ENCODE results near the gene SPINK8. TPM values are rescaled to one million over a fixed set of nuclear protein-coding genes. Genes with fewer than 3 reads are reported as not detected.

The SPINK8 gene
- total RNA-seq, 1 donor from 2014 or later: not detected

DNA sequence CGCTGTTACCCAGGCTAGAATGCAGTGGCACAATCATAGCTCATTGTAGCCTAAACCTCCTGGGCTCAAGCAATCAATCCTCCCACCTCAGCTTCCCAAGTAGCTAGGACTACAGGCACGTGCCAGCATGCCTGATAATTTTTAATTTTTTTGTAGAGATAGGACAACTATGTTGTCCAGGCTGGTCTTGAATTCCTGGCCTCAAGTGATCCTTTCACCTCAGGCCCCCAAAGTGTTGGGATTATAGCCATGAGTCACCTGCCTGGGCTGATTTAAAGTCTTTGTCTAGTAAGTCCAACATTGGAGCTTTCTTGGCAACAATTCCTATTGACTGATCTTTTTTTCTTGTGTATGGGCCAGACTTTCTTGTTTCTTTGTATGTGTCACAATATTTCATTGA, 28.1 kb downstream of the SPINK8 start:
- TF ChIP-seq CTCF (IDR thresholded peaks at IDR 0.05): no peak
- H3K36me3 Mint-ChIP-seq (ENCODE audit: unreplicated experiment): peaks cover 10% of the 10 kb centered on the region
- H3K4me1 Mint-ChIP-seq (ENCODE audit: unreplicated experiment): peaks cover 17% of the 10 kb centered on the region
- H3K27me3 Mint-ChIP-seq (ENCODE audit: unreplicated experiment): peaks cover 42% of the 10 kb centered on the region
- no peak for DNase-seq (ENCODE audit: extremely low spot score, unreplicated experiment)
- H3K4me3 Mint-ChIP-seq (ENCODE audit: unreplicated experiment): no peak overlapping the region
- H3K27ac Mint-ChIP-seq (ENCODE audit: unreplicated experiment): no peak overlapping the region
- H3K9me3 Mint-ChIP-seq (ENCODE audit: unreplicated experiment): peaks cover 28% of the 10 kb centered on the region

- Mint-ChIP-seq H3K27me3 (ENCODE audit: unreplicated experiment) (peaks cover 25% of the 10 kb centered on the region), H3K4me3 (ENCODE audit: unreplicated experiment) (peak overlapping the region; percentile 94), H3K4me1 (ENCODE audit: unreplicated experiment) (peaks cover 30% of the 10 kb centered on the region), H3K36me3 (ENCODE audit: unreplicated experiment) (peaks cover 16% of the 10 kb centered on the region), H3K27ac (ENCODE audit: unreplicated experiment) (no peak overlapping the region), H3K9me3 (ENCODE audit: unreplicated experiment) (peaks cover 28% of the 10 kb centered on the region)
- DNase-seq (ENCODE audit: extremely low spot score, unreplicated experiment): no peak
- TF ChIP-seq CTCF (IDR thresholded peaks at IDR 0.05): no peak
These were observed 30.4 kb downstream of the SPINK8 start for GRCh38 chr3:48303021-48303420.

DNA sequence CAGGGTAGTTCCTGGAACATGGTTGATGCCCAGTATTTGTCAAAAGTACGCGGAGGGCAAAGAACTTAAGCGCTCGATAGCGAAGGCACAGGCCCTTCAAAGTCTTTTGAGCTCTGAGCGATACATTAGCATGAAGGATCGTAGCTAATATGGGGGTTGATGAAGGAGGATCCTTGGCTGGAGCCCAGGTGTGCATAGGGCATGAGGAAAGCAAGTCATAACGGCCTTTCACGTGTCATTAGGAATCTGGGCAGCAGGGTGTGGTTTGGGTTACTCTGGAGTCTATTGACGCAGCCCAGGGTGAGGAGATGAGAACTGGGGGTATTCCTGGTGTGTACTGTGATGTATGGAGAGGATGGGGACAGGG, 31.7 kb downstream of the SPINK8 start:
- peaks cover 30% of the 10 kb centered on the region for H3K4me1 Mint-ChIP-seq (ENCODE audit: unreplicated experiment)
- H3K27me3 Mint-ChIP-seq (ENCODE audit: unreplicated experiment): peaks cover 15% of the 10 kb centered on the region
- TF ChIP-seq CTCF (IDR thresholded peaks at IDR 0.05): no peak
- no peak for DNase-seq (ENCODE audit: extremely low spot score, unreplicated experiment)
- peaks cover 28% of the 10 kb centered on the region for H3K9me3 Mint-ChIP-seq (ENCODE audit: unreplicated experiment)
- H3K4me3 Mint-ChIP-seq (ENCODE audit: unreplicated experiment): peak overlapping the region; percentile 94
- H3K27ac Mint-ChIP-seq (ENCODE audit: unreplicated experiment): peak overlapping the region; percentile 72
- H3K36me3 Mint-ChIP-seq (ENCODE audit: unreplicated experiment): peaks cover 24% of the 10 kb centered on the region

DNA sequence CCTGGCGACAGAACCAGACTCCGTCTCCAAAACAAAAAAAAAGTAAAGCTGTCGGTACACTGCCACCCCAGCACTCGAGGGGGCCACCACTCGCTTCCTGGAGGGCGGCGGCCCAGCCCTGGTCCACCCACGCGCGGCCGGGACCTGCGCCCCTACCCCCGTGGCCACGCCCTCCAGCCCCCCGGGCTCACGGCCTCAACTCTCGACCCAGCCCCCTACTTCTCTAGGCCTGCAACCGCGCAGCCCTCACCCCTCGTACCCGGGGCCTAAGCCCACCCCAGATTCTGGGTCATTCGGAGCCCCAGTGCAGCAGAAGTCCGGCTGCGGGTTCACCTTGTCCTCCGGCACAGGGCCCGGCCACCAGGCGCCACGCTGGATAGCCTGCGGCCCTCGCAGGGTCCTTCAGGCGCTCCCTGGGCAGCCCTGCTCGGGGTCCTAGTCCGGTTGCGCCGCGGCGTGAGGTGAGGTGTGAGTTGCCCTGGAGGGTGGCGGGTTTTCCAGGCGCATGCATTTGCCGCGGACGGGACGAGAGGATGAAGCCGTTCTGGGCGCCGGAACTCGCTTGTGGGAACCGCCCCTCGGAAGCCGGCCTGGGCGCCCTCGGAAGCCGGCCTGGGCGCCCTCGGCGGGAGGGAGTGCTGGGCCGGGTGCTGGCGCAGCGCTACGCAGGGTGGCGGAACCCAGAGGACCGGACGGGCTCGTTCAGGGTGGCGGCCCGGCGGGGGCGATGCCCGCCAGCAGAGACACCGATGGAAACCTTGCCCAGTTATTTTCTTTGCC, 32.3 kb downstream of the SPINK8 start, which contains the start of gene NME6:
NME6 (minus strand) TSS at position 348 of the 780 bp plus-strand sequence.
- H3K9me3 Mint-ChIP-seq (ENCODE audit: unreplicated experiment): peaks cover 28% of the 10 kb centered on the region
- DNase-seq (ENCODE audit: extremely low spot score, unreplicated experiment): peak; percentile 96
- H3K27me3 Mint-ChIP-seq (ENCODE audit: unreplicated experiment): peaks cover 9% of the 10 kb centered on the region
- peaks cover 30% of the 10 kb centered on the region for H3K4me1 Mint-ChIP-seq (ENCODE audit: unreplicated experiment)
- H3K27ac Mint-ChIP-seq (ENCODE audit: unreplicated experiment): peak within 1 kb of the TSS; percentile 99
- TF ChIP-seq CTCF (IDR thresholded peaks at IDR 0.05): no peak
- peaks cover 29% of the 10 kb centered on the region for H3K36me3 Mint-ChIP-seq (ENCODE audit: unreplicated experiment)
- H3K4me3 Mint-ChIP-seq (ENCODE audit: unreplicated experiment): peak within 1 kb of the TSS; percentile 94

Measured in osteocyte (in vitro differentiated cells).